H9 (cell line): ENCODE data around the gene TMEM186. TPM values are rescaled to one million over a fixed set of nuclear protein-coding genes. Genes with fewer than 3 reads are reported as not detected.

Experiments
- DNase-seq: peaks from one replicate; pipeline ENCODE4 v3.0.0-alpha.2; 2017
- H2AFZ ChIP-seq: one replicate; pipeline ENCODE4 v1.6.1; 2013; ENCODE audit warnings: mild to moderate bottlenecking, low read length, control low read depth, moderate library complexity
- H2AK5ac ChIP-seq: 2 replicates; pipeline ENCODE4 v1.6.1; 2013; ENCODE audit warnings: low read length, control low read depth, mixed read lengths; ENCODE audit not compliant: insufficient read length
- H2BK120ac ChIP-seq: one replicate; pipeline ENCODE4 v1.6.1; 2013; ENCODE audit warnings: low read depth, mild to moderate bottlenecking, low read length, control low read depth, inconsistent platforms; ENCODE audit not compliant: poor library complexity, severe bottlenecking
- H2BK12ac ChIP-seq: 2 replicates; pipeline ENCODE4 v1.6.1; 2013; ENCODE audit warnings: low read length, control low read depth, mixed read lengths, low read depth; ENCODE audit not compliant: insufficient read length
- H2BK15ac ChIP-seq: 2 replicates; pipeline ENCODE4 v1.6.1; 2013; ENCODE audit warnings: low read depth, low read length, control low read depth
- H2BK20ac ChIP-seq: one replicate; pipeline ENCODE4 v1.6.1; 2013; ENCODE audit warnings: low read depth, mild to moderate bottlenecking, low read length, control low read depth, inconsistent platforms; ENCODE audit not compliant: poor library complexity, severe bottlenecking
- H2BK5ac ChIP-seq: 2 replicates; pipeline ENCODE4 v1.6.1; 2013; ENCODE audit warnings: low read length, control low read depth, mixed read lengths; ENCODE audit not compliant: insufficient read length
- H3K14ac ChIP-seq: 2 replicates; pipeline ENCODE4 v1.6.1; 2013; ENCODE audit warnings: low read length, control low read depth; ENCODE audit not compliant: insufficient read depth
- H3K18ac ChIP-seq: 2 replicates; pipeline ENCODE4 v1.6.1; 2013; ENCODE audit warnings: low read depth, mild to moderate bottlenecking, mixed read lengths, low read length, control low read depth; ENCODE audit not compliant: insufficient read length
- H3K23ac ChIP-seq: 2 replicates; pipeline ENCODE4 v1.6.1; 2013; ENCODE audit warnings: low read length, control low read depth, mixed read lengths, low read depth; ENCODE audit not compliant: insufficient read length
- H3K23me2 ChIP-seq: 2 replicates; pipeline ENCODE4 v1.6.1; 2013; ENCODE audit warnings: low read depth, mild to moderate bottlenecking, mixed read lengths, low read length, control low read depth; ENCODE audit not compliant: insufficient read length, poor library complexity, severe bottlenecking
- H3K27ac ChIP-seq: 2 replicates; pipeline ENCODE4 v1.5.1; 2013; ENCODE audit warnings: low read length, control low read depth, mixed read lengths, low read depth; ENCODE audit not compliant: insufficient read length
- H3K27me3 ChIP-seq: 2 replicates; pipeline ENCODE4 v1.6.1; 2013; ENCODE audit warnings: low read length, control low read depth, inconsistent platforms; ENCODE audit not compliant: insufficient read depth
- H3K4ac ChIP-seq: 2 replicates; pipeline ENCODE4 v1.6.1; 2013; ENCODE audit warnings: low read depth, mild to moderate bottlenecking, control low read depth, inconsistent platforms, low read length, moderate library complexity
- H3K4me1 ChIP-seq: 2 replicates; pipeline ENCODE4 v1.6.1; 2013; ENCODE audit warnings: low read length, control low read depth, inconsistent platforms; ENCODE audit not compliant: insufficient read depth
- H3K4me2 ChIP-seq: 2 replicates; pipeline ENCODE4 v1.6.1; 2013; ENCODE audit warnings: low read length, control low read depth, mixed read lengths; ENCODE audit not compliant: insufficient read length, insufficient read depth
- H3K56ac ChIP-seq: 2 replicates; pipeline ENCODE4 v1.6.1; 2013; ENCODE audit warnings: low read depth, mild to moderate bottlenecking, mixed read lengths, low read length, control low read depth; ENCODE audit not compliant: insufficient read length
- H3K79me1 ChIP-seq: 2 replicates; pipeline ENCODE4 v1.6.1; 2013; ENCODE audit warnings: low read depth, mild to moderate bottlenecking, moderate library complexity, low read length, control low read depth, inconsistent platforms; ENCODE audit not compliant: insufficient read depth, poor library complexity, severe bottlenecking
- H3K79me2 ChIP-seq: 2 replicates; pipeline ENCODE4 v1.6.1; 2013; ENCODE audit warnings: low read length, control low read depth, inconsistent platforms; ENCODE audit not compliant: insufficient read depth
- H3K9ac ChIP-seq: 2 replicates; pipeline ENCODE4 v1.6.1; 2013; ENCODE audit warnings: low read length, control low read depth, mixed read lengths; ENCODE audit not compliant: insufficient read length; ENCODE audit errors: extremely low read depth
- H3K9me3 ChIP-seq: one replicate; pipeline ENCODE4 v1.6.1; 2013; ENCODE audit warnings: low read depth, low read length, inconsistent platforms; ENCODE audit not compliant: control insufficient read depth
- H3T11ph ChIP-seq: one replicate; pipeline ENCODE4 v1.6.1; 2013; ENCODE audit warnings: mild to moderate bottlenecking, low read length, control low read depth, inconsistent platforms
- H4K20me1 ChIP-seq: one replicate; pipeline ENCODE4 v1.6.1; 2013; ENCODE audit not compliant: control insufficient read depth, insufficient read length, insufficient read depth
- H4K5ac ChIP-seq: 2 replicates; pipeline ENCODE4 v1.6.1; 2013; ENCODE audit warnings: low read depth, mild to moderate bottlenecking, mixed read lengths, low read length, control low read depth; ENCODE audit not compliant: insufficient read length
- H4K8ac ChIP-seq: replicated peaks from 2 replicates; pipeline ENCODE4 v1.6.1; 2013; ENCODE audit warnings: low read length, control low read depth, mixed read lengths, low read depth; ENCODE audit not compliant: insufficient read length
- H4K91ac ChIP-seq: 2 replicates; pipeline ENCODE4 v1.6.1; 2013; ENCODE audit warnings: low read depth, mild to moderate bottlenecking, moderate library complexity, mixed read lengths, low read length, control low read depth; ENCODE audit not compliant: insufficient read length
- H3K27ac Mint-ChIP-seq, 3 experiments: 2 replicates in 2 of 3; 3 replicates in 1 of 3; pipeline ENCODE4 v1.8.0; 2020 to 2021; ENCODE audit warnings: mixed read lengths in 3 of 3, mild to moderate bottlenecking in 1 of 3, moderate library complexity in 1 of 3
- H3K27me3 Mint-ChIP-seq: 2 replicates; pipeline ENCODE4 v1.8.0; 2021; ENCODE audit warnings: low read depth, mild to moderate bottlenecking, moderate library complexity, mixed read lengths
- H3K36me3 Mint-ChIP-seq, 3 experiments: 2 replicates in 2 of 3; 3 replicates in 1 of 3; pipeline ENCODE4 v1.8.0; 2020 to 2021; ENCODE audit warnings: low read depth in 3 of 3, mixed read lengths in 3 of 3; ENCODE audit not compliant: insufficient read depth in 1 of 3
- H3K4me1 Mint-ChIP-seq, 2 experiments: 2 replicates each; pipeline ENCODE4 v1.8.0; 2020; ENCODE audit warnings: mixed read lengths in 2 of 2
- H3K4me3 Mint-ChIP-seq, 2 experiments: 2 replicates in 1 of 2; 3 replicates in 1 of 2; pipeline ENCODE4 v1.8.0; 2020 to 2021; ENCODE audit warnings: mild to moderate bottlenecking in 2 of 2, mixed read lengths in 2 of 2, moderate library complexity in 1 of 2
- H3K9me3 Mint-ChIP-seq, 2 experiments: 2 replicates in 1 of 2; 3 replicates in 1 of 2; pipeline ENCODE4 v1.8.0; 2020; ENCODE audit warnings: mild to moderate bottlenecking in 2 of 2, mixed read lengths in 2 of 2, moderate library complexity in 1 of 2
- CTCF ChIP-seq: fragments of 200-600 bp; sonication (generic); conservative IDR thresholded peaks from 3 replicates; pipeline ENCODE4 v1.8.0; 2021; ENCODE audit warnings: antibody characterized with exemption, mild to moderate bottlenecking
- WGBS: extraction: QIAGEN DNeasy Blood & Tissue Kit; methylation state at CpG from one replicate; pipeline ENCODE4 v1.1.7; 2013; ENCODE audit warnings: missing lambda C conversion rate, low lambda C conversion rate, mixed read lengths; ENCODE audit not compliant: insufficient read length; ENCODE audit errors: extremely low coverage; 5-methylcytosine and 5-hydroxymethylcytosine counted together
- total RNA-seq: library from RNA; stranded (reverse); gene quantifications from 2 replicates; pipeline ENCODE4 v1.2.1, GENCODE V29; 2021

The TMEM186 gene
- total RNA-seq, 1 experiment from 2014 or later = 9.6 TPM

- peak overlapping the region; percentile 58 for H4K91ac ChIP-seq
- peaks cover 17% of the 10 kb centered on the region for H3K4me1 ChIP-seq
- TF ChIP-seq CTCF = no peak
- no peaks in the 10 kb centered on the region for H3K27me3 Mint-ChIP-seq
- DNase-seq = no peak
- H2BK12ac ChIP-seq = peak overlapping the region; percentile 26
- no peaks in the 10 kb centered on the region for H3K79me1 ChIP-seq
- H3K9ac ChIP-seq = no peak overlapping the region
- no peak overlapping the region for H4K8ac ChIP-seq
- peak overlapping the region; percentile 99 to 100 (median 99) for H3K27ac Mint-ChIP-seq
- H3K4me3 Mint-ChIP-seq = peak overlapping the region; percentile 46 to 67
- no peak overlapping the region for H3K4me2 ChIP-seq
- no peak overlapping the region for H2AK5ac ChIP-seq
- no peak overlapping the region for H4K5ac ChIP-seq
- H2BK15ac ChIP-seq = no peak overlapping the region
- no peaks in the 10 kb centered on the region for H3K9me3 ChIP-seq
- peak overlapping the region; percentile 89 for H3K18ac ChIP-seq
- H2AFZ ChIP-seq = no peak overlapping the region
- H3K27me3 ChIP-seq = no peaks in the 10 kb centered on the region
- no peaks in the 10 kb centered on the region for H3K23me2 ChIP-seq
- no peaks in the 10 kb centered on the region for H3K79me2 ChIP-seq
- H2BK5ac ChIP-seq = no peak overlapping the region
- peak overlapping the region; percentile 88 for H3K27ac ChIP-seq
- H2BK20ac ChIP-seq = no peak overlapping the region
- peak overlapping the region; percentile 78; the same call in 1 of the 2 replicates for H3K14ac ChIP-seq
- H3K23ac ChIP-seq = no peak overlapping the region
- no peak overlapping the region for H2BK120ac ChIP-seq
- no peak overlapping the region for H3K56ac ChIP-seq
- H3T11ph ChIP-seq = no peak overlapping the region
- peaks cover 57 to 59% of the 10 kb centered on the region in 2 experiments for H3K4me1 Mint-ChIP-seq
- no CpG with 5 or more reads among the region's 16 CpGs for WGBS
- no peak overlapping the region; the same call in 1 of the 2 replicates for H3K4ac ChIP-seq
- H3K9me3 Mint-ChIP-seq = no peaks in the 10 kb centered on the region
- no peaks in the 10 kb centered on the region for H4K20me1 ChIP-seq
- H3K36me3 Mint-ChIP-seq = peaks cover 16 to 38% (median 26%) of the 10 kb centered on the region in 3 experiments; a peak in 6 of 7 replicates
These were observed 35.3 kb upstream of the TMEM186 start for GRCh38 chr16:8832717-8833105.
